Immature natural killer cell (primary cell): Measurements from ENCODE around the gene IRAK1. TPM values are rescaled to one million over a fixed set of nuclear protein-coding genes. Genes with fewer than 3 reads are reported as not detected.

Experiments used
- DNase-seq, 3 donors: peaks; one replicate each; pipeline ENCODE4 v3.0.0; 2022; ENCODE audit warnings: mixed read lengths in 1 of 3
- H3K27ac Mint-ChIP-seq, 6 donors: one replicate each; pipeline ENCODE4 v1.8.0; 2020; ENCODE audit warnings: mixed read lengths in 6 of 6, mild to moderate bottlenecking in 5 of 6, inconsistent platforms in 4 of 6, moderate library complexity in 3 of 6
- H3K27me3 Mint-ChIP-seq, 3 donors: one replicate each; pipeline ENCODE4 v1.8.0; 2020 to 2021; ENCODE audit warnings: low read depth in 3 of 3, mild to moderate bottlenecking in 3 of 3, mixed read lengths in 3 of 3, moderate library complexity in 3 of 3, inconsistent platforms in 1 of 3
- H3K36me3 Mint-ChIP-seq, 3 donors: one replicate each; pipeline ENCODE4 v1.8.0; 2020; ENCODE audit warnings: mixed read lengths in 3 of 3, inconsistent platforms in 2 of 3, mild to moderate bottlenecking in 2 of 3
- H3K4me1 Mint-ChIP-seq, 2 donors: one replicate each; pipeline ENCODE4 v1.8.0; 2020; ENCODE audit warnings: inconsistent platforms in 2 of 2, mild to moderate bottlenecking in 2 of 2, mixed read lengths in 2 of 2, moderate library complexity in 1 of 2
- H3K4me3 Mint-ChIP-seq, 5 donors: one replicate each; pipeline ENCODE4 v1.8.0; 2020; ENCODE audit warnings: mild to moderate bottlenecking in 5 of 5, mixed read lengths in 5 of 5, inconsistent platforms in 3 of 5, moderate library complexity in 3 of 5
- H3K9me3 Mint-ChIP-seq, 6 donors: one replicate each; pipeline ENCODE4 v1.8.0; 2020; ENCODE audit warnings: mild to moderate bottlenecking in 6 of 6, mixed read lengths in 6 of 6, inconsistent platforms in 4 of 6, moderate library complexity in 3 of 6
- polyA plus RNA-seq, 3 donors: library from polyadenylated mRNA; unstranded; fragments of 300-500 nt; fragmentation: Illumina TruSeq; gene quantifications; one replicate each; pipeline ENCODE4 v1.2.3, GENCODE V29; 2021

Gene IRAK1
- polyA plus RNA-seq, 3 donors from 2014 or later: 39.0 to 81.9 (median 46.6) TPM

- no peak for DNase-seq
- Mint-ChIP-seq H3K27me3 (peaks cover 0 to 8% (median 8%) of the 10 kb centered on the region in 3 donors), H3K9me3 (no peaks in the 10 kb centered on the region), H3K27ac (peak overlapping the region in 2 of 6 donors; percentile 45 to 46), H3K36me3 (no peaks in the 10 kb centered on the region), H3K4me1 (peaks cover 5 to 10% of the 10 kb centered on the region in 2 donors), H3K4me3 (peak overlapping the region in 1 of 5 donors; percentile 21)
Observed at GRCh38 chrX:154022108-154022507, 2.4 kb upstream of the IRAK1 start.

- no peak for DNase-seq
- H3K4me3 Mint-ChIP-seq: no peak overlapping the region
- H3K36me3 Mint-ChIP-seq: no peaks in the 10 kb centered on the region
- peaks cover 0 to 8% (median 8%) of the 10 kb centered on the region in 3 donors for H3K27me3 Mint-ChIP-seq
- peaks cover 5 to 10% of the 10 kb centered on the region in 2 donors for H3K4me1 Mint-ChIP-seq
- H3K9me3 Mint-ChIP-seq: no peaks in the 10 kb centered on the region
- peak overlapping the region in 4 of 6 donors; percentile 89 to 93 (median 91) for H3K27ac Mint-ChIP-seq
Observed at GRCh38 chrX:154021131-154021611, 1.5 kb upstream of the IRAK1 start.

GRCh38 chrX:154020536-154021115, 924 bp upstream of the IRAK1 start:
- H3K4me3 Mint-ChIP-seq: peak overlapping the region; percentile 79 to 87 (median 84)
- H3K27ac Mint-ChIP-seq: peak overlapping the region; percentile 87 to 93 (median 90)
- no peak for DNase-seq
- H3K9me3 Mint-ChIP-seq: no peaks in the 10 kb centered on the region
- peaks cover 0 to 3% (median 0%) of the 10 kb centered on the region in 3 donors for H3K36me3 Mint-ChIP-seq
- H3K27me3 Mint-ChIP-seq: peaks cover 0 to 8% (median 8%) of the 10 kb centered on the region in 3 donors
- H3K4me1 Mint-ChIP-seq: peaks cover 5 to 11% of the 10 kb centered on the region in 2 donors

GRCh38 chrX:154019061-154019621, 561 bp downstream of the IRAK1 start:
- Mint-ChIP-seq H3K36me3 (peaks cover 0 to 3% (median 0%) of the 10 kb centered on the region in 3 donors), H3K27me3 (peaks cover 0 to 6% (median 2%) of the 10 kb centered on the region in 3 donors), H3K4me3 (peak overlapping the region; percentile 79 to 83 (median 81)), H3K9me3 (no peaks in the 10 kb centered on the region), H3K4me1 (peaks cover 5 to 11% of the 10 kb centered on the region in 2 donors), H3K27ac (peak overlapping the region; percentile 69 to 89 (median 86))
- peak in 1 of 3 donors; percentile 7 for DNase-seq

DNA sequence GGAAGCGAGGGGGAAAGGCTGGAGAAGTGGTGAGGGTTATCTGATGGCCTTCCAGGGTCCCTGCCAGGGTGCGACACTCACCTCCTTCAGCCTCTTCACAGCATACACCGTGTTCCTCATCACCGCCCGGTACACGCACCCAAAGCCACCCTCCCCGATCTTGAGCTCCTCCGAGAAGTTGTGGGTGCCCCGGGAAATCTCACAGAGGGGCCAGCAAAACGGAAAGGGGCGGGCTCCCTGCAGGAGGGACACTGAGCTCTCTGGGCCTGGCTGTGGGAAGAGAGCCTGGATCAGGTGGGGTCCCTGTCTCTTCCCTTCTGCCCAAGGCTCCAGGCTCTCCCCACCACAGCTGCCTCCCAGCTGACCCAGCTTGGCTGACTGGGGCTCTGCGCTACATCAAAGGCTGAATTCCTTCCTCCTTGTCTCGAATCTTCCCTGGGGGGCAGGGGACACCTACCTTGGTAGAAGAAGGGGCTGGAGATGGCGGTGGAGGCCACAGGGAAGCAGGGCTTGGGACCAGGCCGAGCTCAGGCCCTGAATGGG, 1.1 kb downstream of the IRAK1 start:
- H3K4me1 Mint-ChIP-seq: peaks cover 5 to 12% of the 10 kb centered on the region in 2 donors
- peaks cover 0 to 6% (median 2%) of the 10 kb centered on the region in 3 donors for H3K27me3 Mint-ChIP-seq
- H3K27ac Mint-ChIP-seq: peak overlapping the region; percentile 69 to 89 (median 86)
- H3K4me3 Mint-ChIP-seq: peak overlapping the region; percentile 79 to 83 (median 81)
- H3K9me3 Mint-ChIP-seq: no peaks in the 10 kb centered on the region
- H3K36me3 Mint-ChIP-seq: peaks cover 0 to 3% (median 0%) of the 10 kb centered on the region in 3 donors
- DNase-seq: no peak

DNA sequence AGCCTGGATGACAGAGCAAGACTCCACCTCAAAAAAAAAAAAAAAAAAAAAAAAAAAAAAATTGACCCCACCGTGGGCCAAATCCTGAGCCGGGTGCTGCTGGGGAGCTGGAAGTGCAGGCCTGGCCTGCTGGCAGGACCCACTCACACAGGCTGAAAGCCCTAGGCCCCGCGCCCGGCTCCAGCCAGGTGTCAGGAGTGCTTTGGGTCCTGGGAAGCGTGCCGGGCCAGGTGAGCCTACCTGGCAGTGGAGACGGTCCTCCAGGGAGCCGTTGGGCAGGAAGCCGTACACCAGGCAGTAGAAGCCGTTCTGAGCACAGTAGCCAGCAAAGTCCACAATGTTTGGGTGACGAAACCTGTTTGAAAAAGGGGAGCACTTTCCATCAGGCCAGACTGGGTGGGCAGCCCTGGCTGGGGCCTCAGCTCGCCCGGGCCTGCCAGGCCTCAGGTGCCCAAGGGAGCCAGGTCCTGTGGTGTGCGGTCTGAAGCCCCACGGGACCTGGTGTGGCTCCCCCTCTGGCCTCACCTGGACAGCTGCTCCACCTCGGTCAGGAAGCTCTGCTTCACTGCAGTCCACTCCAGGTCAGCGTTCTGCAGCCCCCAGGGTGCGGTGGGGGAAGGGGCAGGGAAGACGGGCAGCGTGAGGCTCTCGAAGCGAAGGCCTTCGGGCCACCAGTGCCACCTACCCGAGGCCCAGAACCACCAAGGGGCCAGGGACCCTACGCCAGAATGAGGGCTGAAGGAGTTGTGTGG, 1.8 kb downstream of the IRAK1 start:
- peaks cover 0 to 4% (median 2%) of the 10 kb centered on the region in 3 donors for H3K27me3 Mint-ChIP-seq
- peaks cover 0 to 3% (median 0%) of the 10 kb centered on the region in 3 donors for H3K36me3 Mint-ChIP-seq
- peak overlapping the region in 4 of 5 donors; percentile 23 to 83 (median 81) for H3K4me3 Mint-ChIP-seq
- no peak for DNase-seq
- H3K27ac Mint-ChIP-seq: peak overlapping the region in 1 of 6 donors; percentile 88
- H3K9me3 Mint-ChIP-seq: no peaks in the 10 kb centered on the region
- peaks cover 5 to 14% of the 10 kb centered on the region in 2 donors for H3K4me1 Mint-ChIP-seq

GRCh38 chrX:154016366-154017076, 3.2 kb downstream of the IRAK1 start:
- Mint-ChIP-seq H3K27ac (no peak overlapping the region), H3K36me3 (peaks cover 0 to 3% (median 0%) of the 10 kb centered on the region in 3 donors), H3K4me3 (no peak overlapping the region), H3K9me3 (no peaks in the 10 kb centered on the region), H3K4me1 (peaks cover 5 to 14% of the 10 kb centered on the region in 2 donors), H3K27me3 (peaks cover 2 to 4% (median 2%) of the 10 kb centered on the region in 3 donors)
- DNase-seq: no peak

GRCh38 chrX:154015581-154016264, 4.0 kb downstream of the IRAK1 start:
- peaks cover 0 to 4% (median 2%) of the 10 kb centered on the region in 3 donors for H3K27me3 Mint-ChIP-seq
- no peaks in the 10 kb centered on the region for H3K9me3 Mint-ChIP-seq
- DNase-seq: no peak
- H3K27ac Mint-ChIP-seq: peak overlapping the region in 3 of 6 donors; percentile 51 to 64 (median 58)
- H3K4me3 Mint-ChIP-seq: peak overlapping the region in 2 of 5 donors; percentile 30 to 50
- H3K4me1 Mint-ChIP-seq: peaks cover 5 to 13% of the 10 kb centered on the region in 2 donors
- peaks cover 0 to 3% (median 0%) of the 10 kb centered on the region in 3 donors for H3K36me3 Mint-ChIP-seq

- Mint-ChIP-seq H3K4me1 (peaks cover 0 to 8% of the 10 kb centered on the region in 2 donors), H3K27me3 (peaks cover 0 to 4% (median 2%) of the 10 kb centered on the region in 3 donors)
Observed at GRCh38 chrX:154014429-154015380, 5.0 kb downstream of the IRAK1 start.

GRCh38 chrX:154013614-154014360, 5.9 kb downstream of the IRAK1 start:
- peaks cover 0 to 3% (median 0%) of the 10 kb centered on the region in 3 donors for H3K36me3 Mint-ChIP-seq
- H3K27ac Mint-ChIP-seq: peak overlapping the region in 5 of 6 donors; percentile 30 to 74 (median 59)
- H3K4me1 Mint-ChIP-seq: peaks cover 0 to 6% of the 10 kb centered on the region in 2 donors
- DNase-seq: peak; percentile 53 to 61 (median 55)
- no peaks in the 10 kb centered on the region for H3K9me3 Mint-ChIP-seq
- H3K27me3 Mint-ChIP-seq: peaks cover 0 to 2% (median 2%) of the 10 kb centered on the region in 3 donors
- no peak overlapping the region for H3K4me3 Mint-ChIP-seq

More at GRCh38 chrX:154014429-154015380, 5.0 kb downstream of the IRAK1 start:
- H3K4me3 Mint-ChIP-seq: peak overlapping the region in 1 of 5 donors; percentile 30
- DNase-seq: no peak
- H3K9me3 Mint-ChIP-seq: no peaks in the 10 kb centered on the region
- peak overlapping the region in 4 of 6 donors; percentile 17 to 75 (median 36) for H3K27ac Mint-ChIP-seq
- peaks cover 0 to 3% (median 0%) of the 10 kb centered on the region in 3 donors for H3K36me3 Mint-ChIP-seq

DNA sequence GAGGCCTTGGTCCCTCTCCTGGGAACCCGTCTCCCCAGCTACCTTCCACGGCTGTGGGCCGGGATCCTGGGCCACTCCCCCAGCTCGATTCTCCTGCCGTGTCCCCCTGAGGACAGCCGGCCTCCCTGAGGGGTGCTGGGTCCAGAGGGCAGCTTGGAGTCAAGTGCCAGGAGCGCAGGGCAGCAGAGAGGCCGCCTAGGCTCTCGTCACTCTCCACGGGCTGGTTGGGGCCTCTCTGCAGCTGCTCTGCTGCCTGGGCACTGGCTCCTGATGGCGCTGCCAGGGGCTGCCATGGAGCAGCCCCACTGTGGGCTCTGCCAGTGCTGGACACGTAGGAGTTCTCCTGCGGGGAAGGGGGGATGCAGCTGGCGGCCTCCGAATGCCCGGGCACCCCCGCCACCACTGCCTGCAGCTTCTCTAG, 6.7 kb downstream of the IRAK1 start:
- H3K4me1 Mint-ChIP-seq: peaks cover 0 to 4% of the 10 kb centered on the region in 2 donors

More for the DNA sequence above, 6.7 kb downstream of the IRAK1 start:
- Mint-ChIP-seq H3K9me3 (no peaks in the 10 kb centered on the region), H3K4me3 (no peak overlapping the region), H3K27ac (no peak overlapping the region), H3K36me3 (peaks cover 0 to 3% (median 0%) of the 10 kb centered on the region in 3 donors), H3K27me3 (peaks cover 0 to 2% (median 2%) of the 10 kb centered on the region in 3 donors)
- no peak for DNase-seq
